DOHH2 (cell line): ENCODE measurements around the gene ZNF134.

ENCODE experiments used
- H3F3A ChIP-seq: fragments of 200-600 bp; sonication (generic), shearing (Covaris generic); 2 replicates; pipeline ENCODE4 v1.6.0; 2016; ENCODE audit warnings: antibody characterized with exemption, mild to moderate bottlenecking; ENCODE audit not compliant: control insufficient read depth, insufficient read depth
- H3K27ac ChIP-seq: fragments of 200-600 bp; sonication (generic); 2 replicates; pipeline ENCODE4 v1.5.1; 2014; ENCODE audit warnings: low read depth, mild to moderate bottlenecking, low read length, moderate library complexity
- H3K27me3 ChIP-seq: fragments of 200-600 bp; sonication (generic); 2 replicates; pipeline ENCODE4 v1.6.1; 2014; ENCODE audit warnings: mild to moderate bottlenecking, low read length, mixed read lengths; ENCODE audit not compliant: control insufficient read depth
- H3K36me3 ChIP-seq: fragments of 200-600 bp; sonication (generic); 2 replicates; pipeline ENCODE4 v1.6.1; 2014; ENCODE audit warnings: mild to moderate bottlenecking, low read length, moderate library complexity, mixed read lengths; ENCODE audit not compliant: control insufficient read depth
- H3K4me1 ChIP-seq: fragments of 200-600 bp; sonication (generic); 2 replicates; pipeline ENCODE4 v1.6.1; 2014; ENCODE audit warnings: mild to moderate bottlenecking, low read length, mixed read lengths; ENCODE audit not compliant: control insufficient read depth
- H3K4me2 ChIP-seq: fragments of 200-600 bp; sonication (generic); 2 replicates; pipeline ENCODE4 v1.6.0; 2014; ENCODE audit warnings: mild to moderate bottlenecking, low read length, moderate library complexity
- H3K4me3 ChIP-seq: fragments of 200-600 bp; sonication (generic); 2 replicates; pipeline ENCODE4 v1.5.1; 2014; ENCODE audit warnings: mild to moderate bottlenecking, low read length, mixed read lengths
- H3K79me2 ChIP-seq: fragments of 200-600 bp; sonication (generic); 2 replicates; pipeline ENCODE4 v1.6.1; 2014; ENCODE audit warnings: mild to moderate bottlenecking, low read length, mixed read lengths; ENCODE audit not compliant: control insufficient read depth
- H3K9me2 ChIP-seq: fragments of 200-600 bp; sonication (generic); replicated peaks from 2 replicates; pipeline ENCODE4 v1.6.1; 2014; ENCODE audit warnings: mild to moderate bottlenecking, low read length, mixed read lengths; ENCODE audit not compliant: control insufficient read depth
- H3K9me3 ChIP-seq: fragments of 200-600 bp; sonication (generic); 2 replicates; pipeline ENCODE4 v1.6.1; 2014; ENCODE audit warnings: antibody characterized with exemption, low read length, mixed read lengths; ENCODE audit not compliant: control insufficient read depth, insufficient read depth
- H4K20me1 ChIP-seq: fragments of 200-600 bp; sonication (generic); 2 replicates; pipeline ENCODE4 v1.6.0; 2014; ENCODE audit warnings: low read depth, mild to moderate bottlenecking, antibody characterized with exemption, low read length, moderate library complexity; ENCODE audit not compliant: control insufficient read depth, insufficient read depth
- CTCF ChIP-seq: fragments of 200-600 bp; sonication (generic); IDR thresholded peaks from one replicate; pipeline ENCODE4 v1.5.1; 2014; ENCODE audit warnings: antibody characterized with exemption, mild to moderate bottlenecking, low read depth, low read length; ENCODE audit not compliant: poor library complexity, severe bottlenecking
- EZH2phosphoT487 ChIP-seq: fragments of 200-600 bp; sonication (generic); IDR thresholded peaks from 2 replicates; pipeline ENCODE4 v1.6.1; 2017; ENCODE audit warnings: borderline replicate concordance, mild to moderate bottlenecking, antibody characterized with exemption, low read length, moderate library complexity, mixed read lengths

The ZNF134 gene

GRCh38 chr19:57637379-57637778, 23.3 kb downstream of the ZNF134 start:
- Histone ChIP-seq H3K9me2 (no peaks in the 10 kb centered on the region), H4K20me1 (no peaks in the 10 kb centered on the region), H3K4me3 (no peak overlapping the region), H3K9me3 (peaks cover 29% of the 10 kb centered on the region), H3K27ac (no peak overlapping the region), H3F3A (no peaks in the 10 kb centered on the region), H3K79me2 (no peaks in the 10 kb centered on the region), H3K4me1 (peaks cover 6% of the 10 kb centered on the region), H3K36me3 (peaks cover 19% of the 10 kb centered on the region), H3K27me3 (no peaks in the 10 kb centered on the region), H3K4me2 (no peak overlapping the region)
- TF ChIP-seq EZH2phosphoT487 = no peak
- TF ChIP-seq CTCF = no peak

- no peaks in the 10 kb centered on the region for H3F3A ChIP-seq
- peaks cover 32% of the 10 kb centered on the region for H3K9me3 ChIP-seq
- no peaks in the 10 kb centered on the region for H3K4me1 ChIP-seq
- no peaks in the 10 kb centered on the region for H3K9me2 ChIP-seq
- TF ChIP-seq CTCF (no peak), EZH2phosphoT487 (no peak)
- peaks cover 21% of the 10 kb centered on the region for H3K36me3 ChIP-seq
- H3K4me3 ChIP-seq = no peak overlapping the region
- H3K79me2 ChIP-seq = no peaks in the 10 kb centered on the region
- H3K27ac ChIP-seq = no peak overlapping the region
- H3K27me3 ChIP-seq = no peaks in the 10 kb centered on the region
- H3K4me2 ChIP-seq = no peak overlapping the region
- no peaks in the 10 kb centered on the region for H4K20me1 ChIP-seq
These were observed 27.7 kb downstream of the ZNF134 start for GRCh38 chr19:57641715-57642234.

GRCh38 chr19:57642396-57643046, 28.5 kb downstream of the ZNF134 start:
- Histone ChIP-seq H3K27me3 (no peaks in the 10 kb centered on the region), H3K79me2 (no peaks in the 10 kb centered on the region), H3K27ac (no peak overlapping the region), H3K4me2 (no peak overlapping the region), H3F3A (no peaks in the 10 kb centered on the region), H3K4me3 (no peak overlapping the region), H4K20me1 (no peaks in the 10 kb centered on the region), H3K9me2 (no peaks in the 10 kb centered on the region), H3K4me1 (no peaks in the 10 kb centered on the region), H3K9me3 (peaks cover 25% of the 10 kb centered on the region), H3K36me3 (peaks cover 21% of the 10 kb centered on the region)
- TF ChIP-seq EZH2phosphoT487 (no peak), CTCF (no peak)
